Measurements from ENCODE around the gene CHAD.

Gene CHAD, protein sequence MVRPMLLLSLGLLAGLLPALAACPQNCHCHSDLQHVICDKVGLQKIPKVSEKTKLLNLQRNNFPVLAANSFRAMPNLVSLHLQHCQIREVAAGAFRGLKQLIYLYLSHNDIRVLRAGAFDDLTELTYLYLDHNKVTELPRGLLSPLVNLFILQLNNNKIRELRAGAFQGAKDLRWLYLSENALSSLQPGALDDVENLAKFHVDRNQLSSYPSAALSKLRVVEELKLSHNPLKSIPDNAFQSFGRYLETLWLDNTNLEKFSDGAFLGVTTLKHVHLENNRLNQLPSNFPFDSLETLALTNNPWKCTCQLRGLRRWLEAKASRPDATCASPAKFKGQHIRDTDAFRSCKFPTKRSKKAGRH

DNA sequence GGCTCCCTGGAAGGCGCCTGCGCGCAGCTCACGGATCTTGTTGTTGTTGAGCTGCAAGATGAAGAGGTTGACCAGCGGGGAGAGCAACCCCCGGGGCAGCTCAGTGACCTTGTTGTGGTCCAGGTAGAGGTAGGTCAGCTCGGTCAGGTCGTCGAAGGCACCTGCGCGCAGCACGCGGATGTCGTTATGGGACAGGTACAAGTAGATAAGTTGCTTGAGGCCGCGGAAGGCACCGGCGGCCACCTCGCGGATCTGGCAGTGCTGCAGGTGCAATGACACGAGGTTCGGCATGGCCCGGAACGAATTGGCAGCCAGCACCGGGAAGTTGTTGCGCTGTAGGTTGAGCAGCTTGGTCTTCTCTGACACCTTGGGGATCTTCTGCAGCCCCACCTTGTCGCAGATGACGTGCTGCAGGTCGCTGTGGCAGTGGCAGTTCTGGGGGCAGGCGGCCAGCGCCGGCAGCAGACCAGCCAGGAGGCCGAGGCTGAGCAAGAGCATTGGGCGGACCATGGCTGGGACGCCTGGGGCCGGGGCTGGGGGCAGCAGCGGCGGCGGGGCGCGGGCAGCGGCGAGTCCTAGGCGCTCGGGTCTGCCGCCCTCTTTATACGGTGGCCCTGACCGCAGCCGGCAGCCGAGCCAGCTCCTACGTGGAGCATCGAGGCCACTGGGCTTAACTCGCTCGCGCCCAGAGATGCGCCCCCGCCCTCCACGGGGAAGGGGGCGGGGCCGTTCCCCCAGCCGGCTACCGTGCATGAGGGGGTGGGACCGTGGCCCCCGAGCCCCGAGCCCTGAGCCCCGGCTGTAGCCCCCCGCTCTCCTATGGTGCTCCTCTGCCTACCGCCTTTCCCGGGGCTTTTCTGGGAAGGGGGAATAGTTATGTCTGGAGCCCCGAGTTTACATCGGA, at the start of gene CHAD:
Gene CHAD, minus strand, starts transcription at position 577 of the 904 bp plus-strand sequence. Its CDS starts 67 bp downstream, at position 510.
- DNase-seq (ENCODE audit: low read depth), result no peak
- peak within 1 kb of the TSS; percentile 35 for H3K4me3 ChIP-seq (ENCODE audit: low read depth, low read length)
- TF ChIP-seq, protein P1, sequence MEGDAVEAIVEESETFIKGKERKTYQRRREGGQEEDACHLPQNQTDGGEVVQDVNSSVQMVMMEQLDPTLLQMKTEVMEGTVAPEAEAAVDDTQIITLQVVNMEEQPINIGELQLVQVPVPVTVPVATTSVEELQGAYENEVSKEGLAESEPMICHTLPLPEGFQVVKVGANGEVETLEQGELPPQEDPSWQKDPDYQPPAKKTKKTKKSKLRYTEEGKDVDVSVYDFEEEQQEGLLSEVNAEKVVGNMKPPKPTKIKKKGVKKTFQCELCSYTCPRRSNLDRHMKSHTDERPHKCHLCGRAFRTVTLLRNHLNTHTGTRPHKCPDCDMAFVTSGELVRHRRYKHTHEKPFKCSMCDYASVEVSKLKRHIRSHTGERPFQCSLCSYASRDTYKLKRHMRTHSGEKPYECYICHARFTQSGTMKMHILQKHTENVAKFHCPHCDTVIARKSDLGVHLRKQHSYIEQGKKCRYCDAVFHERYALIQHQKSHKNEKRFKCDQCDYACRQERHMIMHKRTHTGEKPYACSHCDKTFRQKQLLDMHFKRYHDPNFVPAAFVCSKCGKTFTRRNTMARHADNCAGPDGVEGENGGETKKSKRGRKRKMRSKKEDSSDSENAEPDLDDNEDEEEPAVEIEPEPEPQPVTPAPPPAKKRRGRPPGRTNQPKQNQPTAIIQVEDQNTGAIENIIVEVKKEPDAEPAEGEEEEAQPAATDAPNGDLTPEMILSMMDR (conservative IDR thresholded peaks at IDR 0.05; ENCODE audit: low read depth, low read length), result no peak

DNA sequence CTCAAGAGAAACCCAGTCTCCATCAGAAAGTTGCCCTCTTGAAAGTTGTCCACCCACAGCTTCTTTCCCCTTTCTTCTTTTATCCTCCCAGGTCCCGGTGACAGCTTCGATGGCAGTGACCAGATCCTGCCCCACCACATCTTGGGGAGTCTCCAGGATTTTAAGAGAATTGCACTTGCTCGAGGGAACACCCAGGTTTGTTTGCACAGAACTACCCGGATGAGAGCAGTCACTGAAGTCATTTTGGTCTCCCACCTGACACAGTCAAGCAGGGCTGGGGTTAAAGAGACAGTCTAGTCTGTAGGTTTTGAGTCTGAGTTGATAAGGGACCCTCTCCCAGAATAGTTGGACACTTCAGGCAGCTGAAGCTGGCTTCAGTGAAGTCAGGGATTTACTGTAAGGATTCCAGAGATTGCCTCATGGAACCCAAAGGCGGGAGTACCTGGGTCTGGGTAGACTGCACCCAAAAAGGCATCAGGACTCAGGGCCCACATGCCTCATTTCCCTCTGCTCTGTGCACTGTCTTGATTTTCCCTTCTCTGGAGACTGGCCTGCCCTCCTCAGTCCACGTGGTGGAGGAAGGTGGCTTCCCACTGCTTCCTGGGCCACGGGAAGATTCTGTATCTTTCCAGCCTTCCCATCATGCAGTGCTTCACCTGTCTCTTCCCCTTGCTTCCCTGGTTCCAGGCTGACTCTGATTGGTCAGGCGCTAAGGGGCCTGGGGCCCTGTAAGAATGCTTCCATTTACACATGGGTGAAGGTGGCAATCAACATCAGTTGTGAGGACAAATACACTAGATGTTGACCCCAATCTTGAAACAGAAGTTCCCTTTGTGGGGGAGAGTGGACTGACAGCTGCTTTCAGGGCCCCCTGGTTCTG, 49.1 kb upstream of the CHAD start:
- DNase-seq (ENCODE audit: low read depth), result no peak
- TF ChIP-seq, protein P1 (conservative IDR thresholded peaks at IDR 0.05; ENCODE audit: low read depth, low read length), result no peak
- no peak overlapping the region for H3K4me3 ChIP-seq (ENCODE audit: low read depth, low read length)

DNA sequence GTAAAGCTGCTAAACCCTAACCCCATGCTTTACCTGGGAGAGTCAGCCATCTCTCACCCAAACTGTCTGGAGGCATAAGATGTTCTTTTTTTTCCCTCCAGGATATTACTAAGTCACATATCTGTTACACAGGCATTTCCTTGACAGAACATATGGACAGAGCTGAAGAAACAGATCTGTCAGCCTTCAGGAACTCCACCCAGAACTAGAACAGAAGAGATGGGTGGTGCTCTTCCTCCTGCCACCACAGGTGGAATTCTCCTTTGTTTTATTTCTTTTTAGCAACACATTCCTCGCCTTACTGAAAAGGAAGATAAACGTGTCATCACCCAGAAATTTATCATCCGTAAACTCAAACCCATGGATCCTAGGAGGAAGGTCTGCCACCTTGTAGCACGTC, 48.3 kb upstream of the CHAD start:
- H3K4me3 ChIP-seq (ENCODE audit: low read depth, low read length), result no peak overlapping the region
- TF ChIP-seq, protein P1 (conservative IDR thresholded peaks at IDR 0.05; ENCODE audit: low read depth, low read length), result no peak
- no peak for DNase-seq (ENCODE audit: low read depth)

DNA sequence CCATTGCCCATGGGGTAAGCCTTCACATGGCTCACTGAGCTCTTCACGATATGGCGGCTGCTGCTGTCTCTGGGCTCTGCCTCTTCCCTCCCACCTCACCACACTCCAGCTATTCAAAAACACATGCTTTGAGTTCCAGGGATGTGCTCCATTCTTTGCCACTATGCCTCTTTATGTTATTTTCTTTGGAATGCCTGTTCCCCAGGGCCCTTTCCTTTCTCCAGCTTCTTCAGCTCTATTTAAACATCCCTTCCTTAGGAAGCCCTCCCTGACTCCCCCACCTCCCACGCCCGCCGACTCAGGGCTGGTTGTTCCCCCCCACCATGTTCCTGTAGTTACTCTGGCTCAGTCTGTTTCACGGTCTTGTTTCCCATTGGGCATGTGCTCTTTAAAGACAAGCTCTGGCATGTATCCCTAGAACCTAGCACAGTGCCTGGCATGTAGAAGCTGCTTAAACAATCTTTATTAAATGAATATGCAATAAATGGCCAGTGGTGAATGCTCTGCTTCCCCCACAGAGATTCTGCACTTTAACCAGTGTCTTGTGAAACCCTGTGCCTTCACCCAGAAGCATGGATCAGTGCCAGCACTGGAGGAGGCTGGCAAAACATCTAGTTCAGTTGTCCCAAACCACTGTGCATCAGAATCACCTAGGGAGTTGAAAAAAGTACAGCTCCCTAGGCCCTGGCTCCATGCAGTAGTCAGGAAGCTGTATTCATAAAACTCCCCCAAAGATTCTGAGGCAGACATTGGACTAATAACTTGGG, 46.4 kb upstream of the CHAD start:
- peak; percentile 41 for DNase-seq (ENCODE audit: low read depth)
- H3K4me3 ChIP-seq (ENCODE audit: low read depth, low read length), result no peak overlapping the region
- TF ChIP-seq, protein P1 (conservative IDR thresholded peaks at IDR 0.05; ENCODE audit: low read depth, low read length), result no peak

DNA sequence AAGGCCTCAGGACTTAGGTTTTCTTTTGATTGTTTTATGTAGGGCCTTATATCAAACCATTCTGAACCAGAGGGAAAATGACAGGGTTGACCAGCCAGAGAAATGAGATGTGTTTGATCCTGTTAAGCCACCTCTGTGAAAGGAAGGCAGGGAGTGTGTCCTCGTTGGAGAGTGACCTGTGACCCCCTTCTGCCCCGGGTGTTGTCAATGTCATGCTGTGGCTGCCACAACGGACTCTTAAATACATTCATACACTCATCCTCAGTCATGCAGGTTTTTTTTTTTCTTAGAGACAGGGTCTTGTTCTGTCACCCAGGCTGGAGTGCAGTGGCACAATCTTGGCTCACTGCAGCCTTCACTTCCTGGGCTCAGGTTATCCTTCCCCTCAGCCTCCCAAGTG, 45.7 kb upstream of the CHAD start:
- TF ChIP-seq, protein P1 (conservative IDR thresholded peaks at IDR 0.05; ENCODE audit: low read depth, low read length), result no peak
- DNase-seq (ENCODE audit: low read depth), result no peak
- H3K4me3 ChIP-seq (ENCODE audit: low read depth, low read length), result no peak overlapping the region

DNA sequence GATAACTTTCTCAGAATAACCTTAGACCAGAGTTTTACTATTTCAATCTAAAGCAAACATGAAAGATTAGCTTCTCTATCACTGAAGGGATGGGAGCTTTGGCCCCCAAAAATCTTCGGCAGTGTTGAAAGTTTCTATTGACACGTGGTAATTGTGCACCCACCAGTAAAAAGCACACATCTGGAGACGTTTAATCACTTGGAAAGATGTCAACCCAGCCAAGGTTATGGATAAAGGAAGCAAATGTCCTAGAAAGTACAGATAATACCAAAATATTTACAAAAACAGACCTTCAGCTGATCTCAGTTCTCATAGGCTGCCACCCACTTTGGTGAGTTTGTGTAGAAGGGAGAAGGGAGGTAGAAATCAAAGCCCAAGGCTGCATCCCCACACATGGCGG, 44.8 kb upstream of the CHAD start:
- TF ChIP-seq, protein P1 (conservative IDR thresholded peaks at IDR 0.05; ENCODE audit: low read depth, low read length), result no peak
- no peak for DNase-seq (ENCODE audit: low read depth)
- no peak overlapping the region for H3K4me3 ChIP-seq (ENCODE audit: low read depth, low read length)

Measured in choroid plexus epithelial cell (primary cell).